Erythroblast (primary cell): ENCODE measurements around the gene LSM5.

Experiments used
- GATA1 ChIP-seq: IDR thresholded peaks from 2 replicates; pipeline ENCODE4 v1.6.1; 2011; ENCODE audit warnings: low read depth, mild to moderate bottlenecking, control low read depth, low read length, moderate library complexity
- POLR2A ChIP-seq: IDR thresholded peaks from 2 replicates; pipeline ENCODE4 v1.6.1; 2011; ENCODE audit warnings: mild to moderate bottlenecking, low read length

GRCh38 chr7:32518534-32519140 lies 28.5 kb upstream of the LSM5 start:
- TF ChIP-seq POLR2A (no peak), GATA1 (no peak)
